Measurements from ENCODE around the gene ABCA10. TPM values are rescaled to one million over a fixed set of nuclear protein-coding genes. Genes with fewer than 3 reads are reported as not detected.
"Not testable (repeated sequence)": the region's sequence is repeated elsewhere in the genome, so short reads cannot be mapped to it uniquely, and the experiment has no call there.

ABCA10 gene
- total and polyA plus RNA-seq, 2 of the 8 experiments (the other 6 are each of a cell fraction or from before 2014, with no cell fraction given): not detected

DNA sequence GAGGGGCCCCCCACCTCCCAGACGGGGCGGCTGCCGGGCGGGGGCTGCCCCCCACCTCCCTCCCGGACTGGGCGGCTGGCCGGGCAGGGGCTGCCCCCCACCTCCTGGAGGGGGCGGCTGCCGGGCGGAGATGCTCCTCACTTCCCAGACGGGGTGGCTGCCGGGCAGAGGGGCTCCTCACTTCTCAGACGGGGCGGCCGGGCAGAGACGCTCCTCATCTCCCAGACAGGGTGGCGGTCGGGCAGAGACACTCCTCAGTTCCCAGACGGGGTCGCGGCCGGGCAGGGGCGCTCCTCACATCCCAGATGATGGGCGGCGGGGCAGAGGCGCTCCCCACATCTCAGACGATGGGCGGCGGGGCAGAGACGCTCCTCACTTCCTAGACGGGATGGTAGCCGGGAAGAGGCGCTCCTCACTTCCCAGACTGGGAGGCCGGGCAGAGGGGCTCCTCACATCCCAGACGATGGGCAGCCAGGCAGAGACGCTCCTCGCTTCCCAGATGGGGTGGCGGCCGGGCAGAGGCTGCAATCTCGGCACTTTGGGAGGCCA lies 32.4 kb downstream of the ABCA10 start:
- POLR2A ChIA-PET (ENCODE audit: partially characterized antibody); DNase-seq (ENCODE audit: low read depth in 1 of 2, low spot score in 2 of 2); H2BK5ac ChIP-seq (ENCODE audit: low read depth, low read length); H2BK20ac ChIP-seq (ENCODE audit: low read length); H2BK15ac ChIP-seq (ENCODE audit: low read length); H4K20me1 ChIP-seq (replicated peaks in 1 of 2; ENCODE audit: control insufficient read depth in 1 of 2, insufficient read depth in 2 of 2, low read length in 2 of 2); H3K79me2 ChIP-seq (ENCODE audit: control insufficient read depth in 1 of 2, insufficient read depth in 2 of 2, low read length in 2 of 2); H3K18ac ChIP-seq (ENCODE audit: extremely low read depth, low read length); H3K27me3 ChIP-seq (replicated peaks in 1 of 4; ENCODE audit: control insufficient read depth in 3 of 4, extremely low read depth in 1 of 4, insufficient read depth in 3 of 4, low read length in 3 of 4); H3K4me1 ChIP-seq (replicated peaks in 1 of 4; ENCODE audit: control insufficient read depth in 3 of 4, insufficient read depth in 4 of 4, low read length in 3 of 4); H4K91ac ChIP-seq (replicated peaks; ENCODE audit: insufficient read length, low read length); CTCF ChIA-PET (ENCODE audit: partially characterized antibody); H3K9ac ChIP-seq (replicated peaks in 1 of 4; ENCODE audit: extremely low read depth in 1 of 4, low read depth in 3 of 4, low read length in 3 of 4); H3K27ac ChIP-seq (ENCODE audit: low read depth, low read length); H3K4me2 ChIP-seq (ENCODE audit: insufficient read depth in 1 of 2, low read depth in 2 of 2, low read length in 2 of 2); H3K56ac ChIP-seq (replicated peaks; ENCODE audit: insufficient read length, low read depth, low read length); FAIRE-seq; H2AK5ac ChIP-seq (ENCODE audit: low read depth, low read length); H2BK12ac ChIP-seq (ENCODE audit: low read depth, low read length); H3K14ac ChIP-seq (ENCODE audit: insufficient read length); H3K79me1 ChIP-seq (ENCODE audit: low read depth, low read length); H3K4ac ChIP-seq (replicated peaks; ENCODE audit: insufficient read length, low read depth, low read length); H2AFZ ChIP-seq (ENCODE audit: low read length); H3K36me3 ChIP-seq (ENCODE audit: control insufficient read depth in 2 of 4, insufficient read depth in 4 of 4, low read length in 3 of 4); H3K23me2 ChIP-seq (ENCODE audit: low read depth, low read length); H3K4me3 ChIP-seq (ENCODE audit: extremely low read depth in 1 of 4, insufficient read depth in 2 of 4, low read depth in 3 of 4, low read length in 4 of 4); H4K5ac ChIP-seq (ENCODE audit: insufficient read length, low read depth, low read length); H2BK120ac ChIP-seq (replicated peaks; ENCODE audit: low read depth, low read length); H3K23ac ChIP-seq (ENCODE audit: insufficient read length); H4K8ac ChIP-seq (ENCODE audit: extremely low read depth, insufficient read depth, low read length): not testable (repeated sequence)
- peaks cover 0 to 10% of the 10 kb centered on the region in 2 experiments; a peak in 1 of 4 replicates for H3K9me3 ChIP-seq (ENCODE audit: insufficient read depth in 2 of 2, low read depth in 1 of 2, low read length in 1 of 2)
- WGBS, 2 experiments (ENCODE audit: extremely low coverage in 1 of 2, insufficient coverage in 1 of 2, insufficient read length in 1 of 2, insufficient replicate concordance in 2 of 2, low coverage in 1 of 2, low lambda C conversion rate in 2 of 2, missing lambda C conversion rate in 1 of 2): 98% methylated on average over 8 of the region's 40 CpGs; no CpG with 5 or more reads in 1 of the 2 experiments
